H1 (cell line): ENCODE results near the gene RAPGEF5. TPM values are rescaled to one million over a fixed set of nuclear protein-coding genes. Genes with fewer than 3 reads are reported as not detected.

Source experiments
- CTCF ChIA-PET: fragments of 300-600 bp; sonication (Branson Sonifier 250); formaldehyde crosslinking; loops from one replicate; lab custom pipeline; 2021; ENCODE audit not compliant: partially characterized antibody; lab: Charles Lee
- POLR2A ChIA-PET: fragments of 300-600 bp; sonication (Branson Sonifier 250); formaldehyde crosslinking; loops from one replicate; lab custom pipeline; 2021; ENCODE audit warnings: inconsistent platforms; ENCODE audit not compliant: partially characterized antibody; lab: Charles Lee
- DNase-seq, 2 experiments: peaks; one replicate each; pipeline versions ENCODE4 v3.0.0 to v3.0.0-alpha.2; 2010 to 2022; ENCODE audit warnings: low spot score in 2 of 2, low read depth in 1 of 2, mixed read lengths in 1 of 2
- FAIRE-seq: peaks from 2 replicates; lab custom pipeline; 2011; peaks lifted over from hg19 to GRCh38; lab: Jason Lieb, UNC
- H2AFZ ChIP-seq: 2 replicates; pipeline ENCODE4 v1.8.1; 2012; ENCODE audit warnings: low read length, inconsistent platforms
- H2AK5ac ChIP-seq: 2 replicates; pipeline ENCODE4 v1.6.1; 2013; ENCODE audit warnings: low read depth, low read length
- H2BK120ac ChIP-seq: replicated peaks from 2 replicates; pipeline ENCODE3; 2013; ENCODE audit warnings: low read depth, low read length, inconsistent platforms
- H2BK12ac ChIP-seq: 2 replicates; pipeline ENCODE4 v1.6.1; 2013; ENCODE audit warnings: low read depth, low read length
- H2BK15ac ChIP-seq: 2 replicates; pipeline ENCODE4 v1.6.1; 2013; ENCODE audit warnings: low read length
- H2BK20ac ChIP-seq: 2 replicates; pipeline ENCODE4 v1.6.1; 2013; ENCODE audit warnings: low read length
- H2BK5ac ChIP-seq: 2 replicates; pipeline ENCODE4 v1.6.1; 2013; ENCODE audit warnings: low read depth, low read length
- H3K14ac ChIP-seq: 2 replicates; pipeline ENCODE4 v1.6.1; 2013; ENCODE audit warnings: inconsistent platforms; ENCODE audit not compliant: insufficient read length
- H3K18ac ChIP-seq: 2 replicates; pipeline ENCODE4 v1.6.1; 2013; ENCODE audit warnings: low read length; ENCODE audit errors: extremely low read depth
- H3K23ac ChIP-seq: 2 replicates; pipeline ENCODE4 v1.6.1; 2013; ENCODE audit warnings: inconsistent platforms; ENCODE audit not compliant: insufficient read length
- H3K23me2 ChIP-seq: 2 replicates; pipeline ENCODE4 v1.6.1; 2013; ENCODE audit warnings: low read depth, low read length
- H3K27ac ChIP-seq: 2 replicates; pipeline ENCODE4 v1.6.1; 2011; ENCODE audit warnings: low read depth, low read length, inconsistent platforms
- H3K27me3 ChIP-seq, 4 experiments: replicated peaks in 1 of 4; 1 replicate in 1 of 4; 2 replicates in 3 of 4; pipeline versions ENCODE4 v1.6.1 to v1.8.1; 2011 to 2013; ENCODE audit warnings: low read length in 3 of 4, mild to moderate bottlenecking in 3 of 4, inconsistent platforms in 2 of 4, mixed read lengths in 2 of 4, moderate library complexity in 1 of 4; ENCODE audit not compliant: control insufficient read depth in 3 of 4, insufficient read depth in 3 of 4; ENCODE audit errors: extremely low read depth in 1 of 4
- H3K36me3 ChIP-seq, 4 experiments: 2 replicates each; pipeline versions ENCODE4 v1.6.1 to v1.8.1; 2011 to 2013; ENCODE audit warnings: mild to moderate bottlenecking in 4 of 4, low read length in 3 of 4, moderate library complexity in 2 of 4, control low read depth in 1 of 4, inconsistent platforms in 1 of 4; ENCODE audit not compliant: insufficient read depth in 4 of 4, control insufficient read depth in 2 of 4
- H3K4ac ChIP-seq: replicated peaks from 2 replicates; pipeline ENCODE3; 2013; ENCODE audit warnings: low read length, low read depth, mixed read lengths, inconsistent platforms; ENCODE audit not compliant: insufficient read length
- H3K4me1 ChIP-seq, 4 experiments: replicated peaks in 1 of 4; 1 replicate in 1 of 4; 2 replicates in 3 of 4; pipeline versions ENCODE4 v1.6.1 to v1.8.1; 2011 to 2013; ENCODE audit warnings: low read length in 3 of 4, inconsistent platforms in 2 of 4, mixed read lengths in 1 of 4; ENCODE audit not compliant: insufficient read depth in 4 of 4, control insufficient read depth in 3 of 4
- H3K4me2 ChIP-seq, 2 experiments: 2 replicates each; pipeline versions ENCODE4 v1.6.1 to v1.8.1; 2011 to 2013; ENCODE audit warnings: low read depth in 2 of 2, low read length in 2 of 2, control low read depth in 1 of 2, inconsistent platforms in 1 of 2, mild to moderate bottlenecking in 1 of 2; ENCODE audit not compliant: insufficient read depth in 1 of 2
- H3K4me3 ChIP-seq, 4 experiments: fragments of 200-600, 300-600 bp in 1 of 4; sonication (generic), shearing (Covaris generic), sonication (Bioruptor Twin) in 1 of 4; 2 replicates each; pipeline versions ENCODE4 v1.5.1 to v1.8.1; 2011 to 2016; ENCODE audit warnings: low read length in 4 of 4, low read depth in 3 of 4, control low read depth in 2 of 4, inconsistent platforms in 2 of 4, mild to moderate bottlenecking in 2 of 4, mixed read lengths in 1 of 4, moderate library complexity in 1 of 4; ENCODE audit not compliant: insufficient read depth in 2 of 4; ENCODE audit errors: extremely low read depth in 1 of 4
- H3K56ac ChIP-seq: replicated peaks from 2 replicates; pipeline ENCODE3; 2013; ENCODE audit warnings: low read depth, mild to moderate bottlenecking, mixed read lengths, low read length, inconsistent platforms; ENCODE audit not compliant: insufficient read length
- H3K79me1 ChIP-seq: 2 replicates; pipeline ENCODE4 v1.6.1; 2013; ENCODE audit warnings: low read depth, low read length, control low read depth
- H3K79me2 ChIP-seq, 2 experiments: 2 replicates each; pipeline versions ENCODE4 v1.6.1 to v1.8.1; 2012 to 2013; ENCODE audit warnings: low read length in 2 of 2, mild to moderate bottlenecking in 2 of 2, inconsistent platforms in 1 of 2; ENCODE audit not compliant: insufficient read depth in 2 of 2, control insufficient read depth in 1 of 2
- H3K9ac ChIP-seq, 4 experiments: replicated peaks in 1 of 4; 1 replicate in 1 of 4; 2 replicates in 3 of 4; pipeline versions ENCODE4 v1.6.1 to v1.8.1; 2011 to 2013; ENCODE audit warnings: low read depth in 3 of 4, low read length in 3 of 4, control low read depth in 2 of 4, mild to moderate bottlenecking in 2 of 4, moderate library complexity in 2 of 4, inconsistent platforms in 1 of 4; ENCODE audit errors: extremely low read depth in 1 of 4
- H3K9me3 ChIP-seq, 2 experiments: 2 replicates each; pipeline versions ENCODE4 v1.6.1 to v1.8.1; 2012 to 2013; ENCODE audit warnings: mild to moderate bottlenecking in 2 of 2, moderate library complexity in 2 of 2, control low read depth in 1 of 2, inconsistent platforms in 1 of 2, low read depth in 1 of 2, low read length in 1 of 2, mixed read lengths in 1 of 2; ENCODE audit not compliant: insufficient read depth in 2 of 2
- H4K20me1 ChIP-seq, 2 experiments: replicated peaks in 1 of 2; 2 replicates each; pipeline versions ENCODE3 to v1.8.1; 2011 to 2013; ENCODE audit warnings: inconsistent platforms in 2 of 2, low read length in 2 of 2, mild to moderate bottlenecking in 1 of 2; ENCODE audit not compliant: insufficient read depth in 2 of 2, control insufficient read depth in 1 of 2
- H4K5ac ChIP-seq: 2 replicates; pipeline ENCODE4 v1.6.1; 2013; ENCODE audit warnings: low read length, low read depth, mixed read lengths, inconsistent platforms; ENCODE audit not compliant: insufficient read length
- H4K8ac ChIP-seq: 2 replicates; pipeline ENCODE4 v1.8.0; 2013; ENCODE audit warnings: mild to moderate bottlenecking, moderate library complexity, low read length, inconsistent platforms; ENCODE audit not compliant: insufficient read depth; ENCODE audit errors: extremely low read depth
- H4K91ac ChIP-seq: replicated peaks from 2 replicates; pipeline ENCODE3; 2013; ENCODE audit warnings: low read length, mixed read lengths, inconsistent platforms; ENCODE audit not compliant: insufficient read length
- BRCA1 ChIP-seq: IDR thresholded peaks from 2 replicates; pipeline ENCODE4 v1.6.1; 2012; ENCODE audit warnings: low read depth, low read length, improper control_type of control experiment
- CTBP2 ChIP-seq: IDR thresholded peaks from 2 replicates; pipeline ENCODE4 v1.7.0; 2011; ENCODE audit warnings: borderline replicate concordance, mild to moderate bottlenecking, moderate library complexity, mixed read lengths, low read length; ENCODE audit not compliant: insufficient read depth, insufficient read length
- EZH2 ChIP-seq: fragments of 200-600 bp; sonication (generic); IDR thresholded peaks from 2 replicates; pipeline ENCODE4 v1.7.1; 2012; ENCODE audit warnings: low read depth, mild to moderate bottlenecking, moderate library complexity, low read length, inconsistent platforms; ENCODE audit not compliant: severe bottlenecking
- HDAC6 ChIP-seq: IDR thresholded peaks from one replicate; pipeline ENCODE4 v1.7.1; 2012; ENCODE audit warnings: low read depth, mild to moderate bottlenecking, inconsistent platforms, low read length, moderate library complexity
- MAFK ChIP-seq: IDR thresholded peaks from 2 replicates; pipeline ENCODE4 v1.6.1; 2012; ENCODE audit warnings: low read depth, mild to moderate bottlenecking, improper control_type of control experiment, low read length
- PHF8 ChIP-seq: fragments of 200-600 bp; sonication (generic); conservative IDR thresholded peaks from 2 replicates; pipeline ENCODE4 v1.7.1; 2012; ENCODE audit warnings: low read depth, mild to moderate bottlenecking, inconsistent platforms, low read length, moderate library complexity
- POLR2AphosphoS5 ChIP-seq: IDR thresholded peaks from 2 replicates; pipeline ENCODE4 v1.6.1; 2011; ENCODE audit warnings: low read depth, low read length
- RXRA ChIP-seq: IDR thresholded peaks from 2 replicates; pipeline ENCODE4 v1.6.1; 2011; ENCODE audit warnings: low read depth, mild to moderate bottlenecking, low read length, moderate library complexity; ENCODE audit not compliant: insufficient read depth
- SP1 ChIP-seq: IDR thresholded peaks from 2 replicates; pipeline ENCODE4 v1.6.1; 2011; ENCODE audit warnings: low read depth, low read length
- SP2 ChIP-seq: IDR thresholded peaks from 2 replicates; pipeline ENCODE4 v1.6.1; 2012; ENCODE audit warnings: mild to moderate bottlenecking, low read length, inconsistent platforms
- SP4 ChIP-seq: IDR thresholded peaks from 2 replicates; pipeline ENCODE4 v1.6.1; 2012; ENCODE audit warnings: low read length, inconsistent platforms
- SRF ChIP-seq: IDR thresholded peaks from 2 replicates; pipeline ENCODE4 v1.6.1; 2011; ENCODE audit warnings: mild to moderate bottlenecking, low read depth, low read length, moderate library complexity
- SUZ12 ChIP-seq: fragments of 200-600 bp; sonication (generic); IDR thresholded peaks from 2 replicates; pipeline ENCODE4 v1.6.1; 2012; ENCODE audit warnings: mild to moderate bottlenecking, inconsistent platforms, low read length, moderate library complexity, mixed read lengths
- TBP ChIP-seq: IDR thresholded peaks from 2 replicates; pipeline ENCODE4 v1.6.1; 2011; ENCODE audit warnings: low read depth, low read length, improper control_type of control experiment
- WGBS, 2 experiments: shearing (Covaris generic) in 1 of 2; methylation state at CpG; one replicate each; pipeline versions ENCODE4 v1.1.6 to v1.1.7; 2013 to 2015; ENCODE audit warnings: low lambda C conversion rate in 2 of 2, mixed read lengths in 2 of 2, inconsistent platforms in 1 of 2, low coverage in 1 of 2, missing lambda C conversion rate in 1 of 2; ENCODE audit not compliant: insufficient replicate concordance in 2 of 2, insufficient coverage in 1 of 2, insufficient read length in 1 of 2; ENCODE audit errors: extremely low coverage in 1 of 2, missing lambda C conversion rate in 1 of 2; 5-methylcytosine and 5-hydroxymethylcytosine counted together
- polyA plus RNA-seq, 7 experiments: library from polyadenylated mRNA; depleted of rRNA in 3 of 7; stranded (reverse) in 5 of 7; unstranded in 2 of 7; fragments of >200 nt in 5 of 7; fragments of 200-250 nt in 2 of 7; gene quantifications; 1 replicate in 5 of 7; 2 replicates in 1 of 7; 4 replicates in 1 of 7; pipeline versions ENCODE4 v1.2.1 to v1.2.3, GENCODE V29; 2011 to 2013; ENCODE audit warnings: missing spikeins in 2 of 7, mixed read lengths in 2 of 7
- total RNA-seq: library from RNA; stranded (reverse); fragmentation: NEBNext Ultra II Directional; extraction: Animal tissue kit (Norgen Biotek cat#: 25700); gene quantifications from 2 replicates; pipeline ENCODE4 v1.2.1, GENCODE V29; 2021

The RAPGEF5 gene
- total and polyA plus RNA-seq, 2 of the 8 experiments (the other 6 are each of a cell fraction or from before 2014, with no cell fraction given): 4.4 to 22.9 TPM

DNA sequence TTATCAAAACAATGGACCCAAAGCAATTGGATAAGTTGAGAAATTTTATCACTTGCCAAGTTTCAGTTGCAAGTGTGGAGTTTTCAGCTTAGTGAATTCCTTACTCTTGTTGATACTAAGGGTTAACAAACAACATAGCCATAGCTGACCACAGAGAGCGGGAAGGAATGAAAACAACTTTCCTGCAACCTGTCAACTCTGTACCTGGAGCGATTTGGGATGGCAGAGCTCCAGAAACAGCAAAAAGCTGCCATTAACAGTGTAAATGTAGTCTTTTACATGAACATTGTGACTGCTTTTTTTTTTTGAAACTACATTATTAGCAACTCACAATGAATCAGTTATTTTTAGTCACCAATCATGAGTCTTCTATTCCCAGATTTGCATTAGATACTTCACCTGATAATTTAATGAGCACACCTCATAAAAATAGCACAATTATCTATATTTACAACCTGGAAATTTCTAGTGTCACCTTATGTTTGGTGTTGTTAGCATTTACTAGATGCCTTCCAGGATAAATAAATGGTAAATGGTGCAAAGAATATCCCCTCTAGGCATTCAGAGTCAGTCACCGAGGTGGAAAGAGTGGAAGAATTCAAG is 47.6 kb upstream of the RAPGEF5 start:
- Histone ChIP-seq H2BK12ac (no peak overlapping the region), H3K79me1 (no peaks in the 10 kb centered on the region), H3K27me3 (no peaks in the 10 kb centered on the region), H3K4me2 (no peak overlapping the region), H3K27ac (no peak overlapping the region), H4K20me1 (no peaks in the 10 kb centered on the region), H3K36me3 (no peaks in the 10 kb centered on the region), H3K18ac (no peak overlapping the region), H3K14ac (no peak overlapping the region), H4K8ac (no peak overlapping the region), H3K4me1 (peaks cover 0 to 3% (median 0%) of the 10 kb centered on the region in 4 experiments; a peak in 1 of 7 replicates), H2BK20ac (no peak overlapping the region), H3K9ac (no peak overlapping the region), H3K4me3 (no peak overlapping the region), H4K5ac (no peak overlapping the region), H3K23ac (no peak overlapping the region), H2BK5ac (no peak overlapping the region), H2AK5ac (no peak overlapping the region), H2BK120ac (no peak overlapping the region), H3K56ac (no peak overlapping the region), H3K9me3 (no peaks in the 10 kb centered on the region), H3K23me2 (no peaks in the 10 kb centered on the region), H3K79me2 (no peaks in the 10 kb centered on the region), H2BK15ac (no peak overlapping the region), H4K91ac (no peak overlapping the region), H2AFZ (no peak overlapping the region), H3K4ac (no peak overlapping the region)
- ChIA-PET CTCF (interaction anchor here (0.6 kb wide), 1 partner anchor 21 kb away, joined by 3 read pairs; no protein-coding TSS in a partner anchor), POLR2A (no interaction called here)
- FAIRE-seq: no peak
- TF ChIP-seq TBP (no peak), MAFK (no peak), HDAC6 (no peak), SUZ12 (no peak), PHF8 (no peak), RXRA (no peak), SP1 (no peak), SP2 (no peak), SRF (no peak), CTBP2 (no peak), SP4 (no peak), EZH2 (no peak), BRCA1 (no peak), POLR2AphosphoS5 (no peak)
- WGBS, 2 experiments: 82% methylated on average over 3 of the region's 3 CpGs; no CpG with 5 or more reads in 1 of the 2 experiments
- DNase-seq: no peak
